HEK293 (cell line): ENCODE results near the gene CIB1.

Experiments
- AEBP2 ChIP-seq: fragments of 450-650 bp; formaldehyde crosslinking; IDR thresholded peaks from 2 replicates; pipeline ENCODE4 v1.5.1; 2016; ENCODE audit warnings: missing biosample characterization, missing genetic modification characterization, borderline replicate concordance
- ELK4 ChIP-seq: IDR thresholded peaks from 2 replicates; pipeline ENCODE4 v1.6.1; 2011; ENCODE audit warnings: mild to moderate bottlenecking, low read depth, low read length, borderline replicate concordance
- HOXC10 ChIP-seq: sonication (generic); formaldehyde crosslinking; IDR thresholded peaks from 2 replicates; pipeline ENCODE4 v1.8.1; 2023; ENCODE audit warnings: mild to moderate bottlenecking, missing genetic modification reagents
- IKZF3 ChIP-seq: fragments of 450-650 bp; IDR thresholded peaks from 2 replicates; pipeline ENCODE4 v1.5.0; 2018; ENCODE audit warnings: missing biosample characterization, mild to moderate bottlenecking, missing genetic modification characterization, moderate library complexity
- KLF17 ChIP-seq: fragments of 450-650 bp; formaldehyde crosslinking; IDR thresholded peaks from 2 replicates; pipeline ENCODE4 v1.5.1; 2016; ENCODE audit warnings: missing biosample characterization, missing genetic modification characterization
- OVOL3 ChIP-seq: fragments of 450-650 bp; formaldehyde crosslinking; IDR thresholded peaks from 2 replicates; pipeline ENCODE4 v1.5.1; 2016; ENCODE audit warnings: missing biosample characterization, missing genetic modification characterization
- PRDM4 ChIP-seq: fragments of 450-650 bp; formaldehyde crosslinking; IDR thresholded peaks from 2 replicates; pipeline ENCODE4 v1.5.1; 2017; ENCODE audit warnings: missing biosample characterization, missing genetic modification characterization
- TSHZ1 ChIP-seq: fragments of 450-650 bp; formaldehyde crosslinking; IDR thresholded peaks from 2 replicates; pipeline ENCODE4 v1.5.1; 2016; ENCODE audit warnings: missing biosample characterization, missing genetic modification characterization, borderline replicate concordance
- YY1 ChIP-seq: fragments of 450-650 bp; formaldehyde crosslinking; IDR thresholded peaks from 2 replicates; pipeline ENCODE4 v1.5.1; 2018; ENCODE audit warnings: missing biosample characterization, missing genetic modification characterization
- ZFP37 ChIP-seq: fragments of 450-650 bp; formaldehyde crosslinking; IDR thresholded peaks from 2 replicates; pipeline ENCODE4 v1.5.1; 2016; ENCODE audit warnings: missing biosample characterization, missing genetic modification characterization
- ZNF133 ChIP-seq: fragments of 450-650 bp; formaldehyde crosslinking; IDR thresholded peaks from 2 replicates; pipeline ENCODE4 v1.5.1; 2016; ENCODE audit warnings: missing biosample characterization, missing genetic modification characterization
- ZNF138 ChIP-seq: fragments of 450-650 bp; formaldehyde crosslinking; IDR thresholded peaks from 2 replicates; pipeline ENCODE4 v1.5.1; 2016; ENCODE audit warnings: missing biosample characterization, missing genetic modification characterization, borderline replicate concordance
- ZNF184 ChIP-seq: fragments of 450-650 bp; IDR thresholded peaks from 2 replicates; pipeline ENCODE4 v1.5.1; 2018; ENCODE audit warnings: missing biosample characterization, mild to moderate bottlenecking, missing genetic modification characterization
- ZNF214 ChIP-seq: fragments of 450-650 bp; formaldehyde crosslinking; IDR thresholded peaks from 2 replicates; pipeline ENCODE4 v1.5.1; 2017; ENCODE audit warnings: missing biosample characterization, mild to moderate bottlenecking, missing genetic modification characterization, borderline replicate concordance
- ZNF311 ChIP-seq: fragments of 450-650 bp; formaldehyde crosslinking; IDR thresholded peaks from 2 replicates; pipeline ENCODE4 v1.5.1; 2017; ENCODE audit warnings: missing biosample characterization, missing genetic modification characterization, borderline replicate concordance
- ZNF362 ChIP-seq: fragments of 450-650 bp; formaldehyde crosslinking; IDR thresholded peaks from 2 replicates; pipeline ENCODE4 v1.5.1; 2016; ENCODE audit warnings: missing biosample characterization, missing genetic modification characterization
- ZNF37A ChIP-seq: fragments of 450-650 bp; IDR thresholded peaks from 2 replicates; pipeline ENCODE4 v1.5.1; 2018; ENCODE audit warnings: missing biosample characterization, missing genetic modification characterization
- ZNF560 ChIP-seq: fragments of 450-650 bp; formaldehyde crosslinking; IDR thresholded peaks from 2 replicates; pipeline ENCODE4 v1.5.1; 2017; ENCODE audit warnings: missing biosample characterization, missing genetic modification characterization, borderline replicate concordance
- ZNF600 ChIP-seq: fragments of 450-650 bp; formaldehyde crosslinking; IDR thresholded peaks from 2 replicates; pipeline ENCODE4 v1.5.1; 2016; ENCODE audit warnings: missing biosample characterization, missing genetic modification characterization
- ZNF621 ChIP-seq: fragments of 450-650 bp; formaldehyde crosslinking; IDR thresholded peaks from 2 replicates; pipeline ENCODE4 v1.5.1; 2017; ENCODE audit warnings: missing biosample characterization, missing genetic modification characterization
- ZNF629 ChIP-seq: fragments of 450-650 bp; formaldehyde crosslinking; IDR thresholded peaks from 2 replicates; pipeline ENCODE4 v1.5.1; 2017; ENCODE audit warnings: missing biosample characterization, missing genetic modification characterization
- ZNF645 ChIP-seq: fragments of 450-650 bp; formaldehyde crosslinking; IDR thresholded peaks from 2 replicates; pipeline ENCODE4; 2016; ENCODE audit warnings: missing biosample characterization, missing genetic modification characterization
- ZNF654 ChIP-seq: fragments of 450-650 bp; formaldehyde crosslinking; IDR thresholded peaks from 2 replicates; pipeline ENCODE4 v1.5.1; 2016; ENCODE audit warnings: low read depth, missing biosample characterization, missing genetic modification characterization
- ZNF658 ChIP-seq: fragments of 450-650 bp; formaldehyde crosslinking; IDR thresholded peaks from 2 replicates; pipeline ENCODE4; 2016; ENCODE audit warnings: missing biosample characterization, missing genetic modification characterization
- ZNF707 ChIP-seq: fragments of 450-650 bp; formaldehyde crosslinking; IDR thresholded peaks from 2 replicates; pipeline ENCODE4 v1.5.1; 2016; ENCODE audit warnings: missing biosample characterization, missing genetic modification characterization
- ZNF76 ChIP-seq: fragments of 450-650 bp; formaldehyde crosslinking; IDR thresholded peaks from 2 replicates; pipeline ENCODE4; 2016; ENCODE audit warnings: low read depth, missing biosample characterization, missing genetic modification characterization, borderline replicate concordance
- ZNF830 ChIP-seq: fragments of 450-650 bp; IDR thresholded peaks from 2 replicates; pipeline ENCODE4 v1.5.0; 2018; ENCODE audit warnings: missing biosample characterization, missing genetic modification characterization, low read depth, mild to moderate bottlenecking, moderate library complexity

CIB1 gene

GRCh38 chr15:90184786-90185704, 48.7 kb downstream of the CIB1 start (continued):
- TF ChIP-seq ZNF214 (no peak), IKZF3 (tag by site-specific recombination) (peak; percentile 74), ZNF37A (tag by site-specific recombination) (no peak), ZNF184 (tag by site-specific recombination) (no peak), ZNF707 (tag by site-specific recombination) (no peak), ZNF311 (tag by site-specific recombination) (no peak), ZFP37 (no peak), ZNF654 (tag by site-specific recombination) (no peak), ZNF629 (tag by site-specific recombination) (no peak), ZNF133 (tag by site-specific recombination) (no peak), OVOL3 (tag by site-specific recombination) (no peak), ZNF830 (no peak), ZNF645 (tag by site-specific recombination) (no peak), ZNF621 (no peak), TSHZ1 (no peak), HOXC10 (CRISPR knock-in tag) (no peak), ZNF658 (tag by site-specific recombination) (no peak), ZNF362 (no peak), ZNF138 (tag by site-specific recombination) (no peak), ZNF600 (tag by site-specific recombination) (0 out of 2 replicates have a peak, but pooled peaks have one; percentile 51), YY1 (no peak), ELK4 (no peak), ZNF560 (no peak), ZNF76 (tag by site-specific recombination) (peak; percentile 30; the same call in 1 of the 2 replicates), AEBP2 (tag by site-specific recombination) (no peak), PRDM4 (tag by site-specific recombination) (no peak), KLF17 (peak; percentile 32; the same call in 1 of the 2 replicates)
